HG03442 (cell line): ENCODE results near the gene DPP6.

Experiments used
- ATAC-seq: cut with Tn5 transposase; IDR thresholded peaks from one replicate; pipeline ENCODE4 v1.9.1; 2021; ENCODE audit warnings: mild to moderate bottlenecking, moderate library complexity; ENCODE audit not compliant: unreplicated experiment

The DPP6 gene

DNA sequence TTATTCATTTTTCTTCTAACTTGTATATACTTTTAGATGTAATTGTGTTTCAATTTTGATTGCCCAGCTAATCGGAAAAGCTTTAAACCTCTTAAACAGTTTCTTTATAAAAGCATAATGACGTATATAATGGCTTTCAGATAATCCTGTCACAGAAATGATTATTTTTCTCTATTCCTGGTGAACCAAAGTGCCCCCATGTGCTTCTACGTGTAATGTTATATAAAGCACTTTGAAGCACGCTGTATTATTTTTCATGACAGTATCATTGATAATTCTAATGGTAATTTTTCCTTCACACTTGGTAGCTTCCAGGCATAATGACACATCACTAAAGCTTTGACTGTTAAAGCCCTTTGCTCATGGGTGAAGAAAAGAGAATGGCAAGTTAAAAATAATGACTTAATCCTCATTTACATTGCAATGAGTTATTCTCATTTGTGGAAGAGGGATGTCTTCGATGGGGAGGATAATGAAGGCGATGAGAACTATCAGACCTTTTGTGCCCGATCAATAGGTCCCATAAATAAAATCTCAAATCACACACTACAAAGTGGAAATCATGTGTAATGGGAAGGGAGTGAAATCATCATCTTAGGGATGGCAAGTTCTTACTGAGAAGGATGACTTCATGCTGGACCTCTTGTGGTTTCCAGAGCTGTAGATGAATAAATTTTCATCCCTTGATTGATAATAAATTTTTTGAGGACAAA lies 460.1 kb downstream of the DPP6 start:
- ATAC-seq, result no peak

DNA sequence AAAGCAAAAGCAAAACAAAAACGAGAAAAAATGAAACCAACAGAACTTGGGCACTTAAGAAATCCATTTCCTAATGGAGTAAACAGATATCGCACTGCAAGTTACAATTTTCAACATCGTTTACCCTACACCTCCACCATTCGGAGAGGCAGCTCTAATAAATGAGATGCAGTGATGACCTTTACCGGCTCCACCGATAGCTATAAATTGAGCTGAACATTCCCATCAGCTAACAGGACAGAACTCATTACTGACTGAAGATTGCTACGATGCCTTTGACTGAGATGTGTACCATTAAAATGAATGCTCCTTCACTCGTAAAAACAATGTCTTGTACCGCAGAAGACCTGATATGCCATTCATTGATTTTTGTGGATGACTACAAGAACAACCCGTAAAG lies 465.6 kb downstream of the DPP6 start:
- no peak for ATAC-seq

GRCh38 chr7:154519229-154519628 lies 467.0 kb downstream of the DPP6 start:
- ATAC-seq, result no peak

- ATAC-seq, result no peak
Measured at GRCh38 chr7:154530136-154530535, 477.9 kb downstream of the DPP6 start.

DNA sequence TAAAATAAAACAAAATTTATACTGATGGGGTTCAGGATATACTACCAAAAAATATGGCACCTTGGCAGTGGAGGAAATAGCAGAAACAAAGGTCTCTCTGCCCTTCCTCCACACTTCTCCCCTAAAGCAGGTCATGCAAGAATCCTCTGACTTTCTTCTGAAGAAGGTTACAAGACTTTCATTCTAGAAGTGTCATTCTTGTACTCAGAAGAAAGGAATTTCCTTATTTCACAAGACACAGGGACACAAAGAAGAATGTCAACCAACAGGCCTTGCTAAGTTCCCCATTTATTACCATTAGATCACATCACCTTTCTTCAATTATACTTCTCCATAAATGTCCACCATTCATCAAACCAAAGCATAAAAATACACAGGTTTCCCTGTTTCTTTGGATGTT lies 480.6 kb downstream of the DPP6 start:
- ATAC-seq, result no peak

GRCh38 chr7:154540596-154540995 lies 488.4 kb downstream of the DPP6 start:
- ATAC-seq, result no peak

GRCh38 chr7:154541606-154542005 lies 489.4 kb downstream of the DPP6 start:
- ATAC-seq, result no peak

- no peak for ATAC-seq
Measured at GRCh38 chr7:154546946-154547587, 494.9 kb downstream of the DPP6 start.

GRCh38 chr7:154553711-154554265 lies 501.6 kb downstream of the DPP6 start:
- no peak for ATAC-seq

- ATAC-seq, result no peak
Measured at GRCh38 chr7:154559454-154559853, 507.3 kb downstream of the DPP6 start.

DNA sequence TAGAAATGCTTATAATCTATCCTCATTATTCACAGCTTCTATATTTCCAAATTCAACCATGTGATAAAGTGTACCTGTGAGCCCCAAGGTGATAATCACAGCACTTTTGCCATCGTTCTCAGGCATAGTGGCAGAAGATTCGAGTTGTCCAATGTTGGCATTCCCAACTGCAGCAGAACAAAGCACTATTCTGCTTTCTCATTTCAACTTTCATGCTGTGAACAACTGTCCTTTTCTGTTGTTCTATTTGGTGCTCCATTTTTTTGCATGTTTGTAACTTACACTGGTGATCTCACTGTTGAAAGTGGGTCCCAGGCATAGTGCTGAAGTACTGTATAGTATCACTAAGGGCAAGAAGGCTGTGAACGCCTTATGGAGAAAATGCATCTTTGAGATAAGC lies 512.5 kb downstream of the DPP6 start:
- no peak for ATAC-seq

- no peak for ATAC-seq
Measured at GRCh38 chr7:154566877-154567276, 514.7 kb downstream of the DPP6 start.

- ATAC-seq, result no peak
Measured at GRCh38 chr7:154568346-154568745, 516.1 kb downstream of the DPP6 start.

DNA sequence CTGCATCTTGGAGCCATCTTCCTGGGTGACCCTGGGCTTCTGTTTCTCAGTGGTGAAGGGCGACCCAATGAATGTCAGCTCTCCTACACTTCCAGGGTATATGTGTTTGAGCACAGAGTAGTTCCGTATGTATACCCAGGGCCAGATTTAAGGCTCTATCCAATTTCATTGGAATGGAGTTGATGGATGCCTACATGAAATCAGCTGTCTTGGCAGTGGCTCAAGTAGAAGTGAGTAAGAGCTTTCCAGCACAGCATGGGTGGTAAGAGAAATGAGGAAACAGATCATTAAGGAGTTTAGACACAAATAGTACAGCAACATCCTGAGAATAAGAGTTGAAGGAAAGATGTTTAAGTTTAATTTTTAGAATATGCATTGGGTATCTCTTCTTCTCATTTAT lies 517.7 kb downstream of the DPP6 start:
- no peak for ATAC-seq

- no peak for ATAC-seq
Measured at GRCh38 chr7:154571772-154572171, 519.6 kb downstream of the DPP6 start.

- no peak for ATAC-seq
Measured at GRCh38 chr7:154574235-154574634, 522.0 kb downstream of the DPP6 start.

- no peak for ATAC-seq
Measured at GRCh38 chr7:154575497-154575896, 523.3 kb downstream of the DPP6 start.

- no peak for ATAC-seq
Measured at GRCh38 chr7:154576604-154577003, 524.4 kb downstream of the DPP6 start.

DNA sequence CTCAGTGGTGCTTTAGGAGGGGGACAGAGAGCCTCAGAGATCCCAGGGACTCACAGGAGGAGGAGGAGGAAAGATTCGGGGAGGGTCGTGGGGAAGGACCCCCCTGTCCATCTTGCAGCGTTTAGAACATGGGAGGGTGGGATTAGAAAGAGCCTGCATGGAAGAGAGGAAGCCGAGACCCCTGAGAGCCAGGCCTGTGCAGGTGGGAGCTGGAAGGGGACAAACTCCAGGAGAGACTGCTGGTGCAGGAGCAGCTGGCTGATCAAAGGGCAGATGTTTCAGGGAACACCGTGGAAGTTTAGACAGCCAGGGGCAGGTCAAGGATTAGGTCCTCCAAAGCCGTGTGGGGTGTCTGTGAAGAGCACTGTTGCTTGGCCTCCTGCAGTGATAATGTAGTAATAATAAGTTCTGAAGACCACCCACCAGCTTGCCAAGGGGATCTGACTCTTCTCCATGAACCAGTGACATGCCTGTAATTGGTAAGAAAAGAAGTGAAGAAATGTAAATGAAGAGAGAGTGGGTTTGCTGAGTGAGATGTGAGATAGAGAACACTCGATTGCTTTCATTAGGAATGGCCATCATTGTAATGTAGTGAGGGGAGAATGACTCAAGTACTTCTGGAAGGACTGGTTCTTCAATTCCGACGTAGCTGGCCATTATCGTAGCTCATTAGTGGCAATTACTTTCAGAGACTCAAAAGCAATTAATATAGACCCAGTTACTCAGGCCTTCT lies 525.1 kb downstream of the DPP6 start:
- ATAC-seq, result no peak

GRCh38 chr7:154578336-154578735 lies 526.1 kb downstream of the DPP6 start:
- ATAC-seq, result no peak

GRCh38 chr7:154579711-154580110 lies 527.5 kb downstream of the DPP6 start:
- no peak for ATAC-seq
